AG04450 (cell line): Measurements from ENCODE around the gene ATF4. TPM values are rescaled to one million over a fixed set of nuclear protein-coding genes. Genes with fewer than 3 reads are reported as not detected.
"Not testable (repeated sequence)": the region's sequence is repeated elsewhere in the genome, so short reads cannot be mapped to it uniquely, and the experiment has no call there.

ENCODE experiments used
- CTCF ChIA-PET: fragments of 300-600, 350-600 bp; formaldehyde crosslinking; extraction: SDS; loops from one replicate; lab custom pipeline; 2022; ENCODE audit warnings: antibody characterized with exemption, inconsistent platforms; lab: Charles Lee
- POLR2A ChIA-PET: fragments of 350-600 bp; formaldehyde crosslinking; extraction: SDS; loops from one replicate; lab custom pipeline; 2021; ENCODE audit warnings: antibody characterized with exemption, inconsistent platforms; lab: Yijun Ruan, JAX
- DNase-seq: peaks from one replicate; pipeline ENCODE4 v3.0.0-alpha.2; 2011; ENCODE audit warnings: low read depth, low spot score
- H3K27ac ChIP-seq: one replicate; pipeline ENCODE4 v1.5.1; 2012; ENCODE audit warnings: low read depth, low read length, control low read depth
- H3K27me3 ChIP-seq: one replicate; pipeline ENCODE4 v1.6.0; 2012; ENCODE audit warnings: low read length; ENCODE audit not compliant: control insufficient read depth, insufficient read depth
- H3K4me3 ChIP-seq: 2 replicates; pipeline ENCODE4 v1.5.1; 2011; ENCODE audit warnings: mild to moderate bottlenecking, low read depth, low read length, control low read depth
- H3K9me3 ChIP-seq: 2 replicates; pipeline ENCODE4 v1.5.1; 2012; ENCODE audit warnings: low read length; ENCODE audit not compliant: control insufficient read depth, insufficient read depth
- CTCF ChIP-seq: IDR thresholded peaks from 2 replicates; pipeline ENCODE4 v1.5.1; 2011; ENCODE audit warnings: low read depth, low read length, control low read depth, inconsistent platforms
- polyA plus RNA-seq: library from polyadenylated mRNA; depleted of rRNA; stranded (reverse); fragments of >200 nt; gene quantifications from 2 replicates; pipeline ENCODE4 v1.2.3, GENCODE V29; 2011

The ATF4 gene
- polyA plus RNA-seq, 1 experiment, result 936 TPM

DNA sequence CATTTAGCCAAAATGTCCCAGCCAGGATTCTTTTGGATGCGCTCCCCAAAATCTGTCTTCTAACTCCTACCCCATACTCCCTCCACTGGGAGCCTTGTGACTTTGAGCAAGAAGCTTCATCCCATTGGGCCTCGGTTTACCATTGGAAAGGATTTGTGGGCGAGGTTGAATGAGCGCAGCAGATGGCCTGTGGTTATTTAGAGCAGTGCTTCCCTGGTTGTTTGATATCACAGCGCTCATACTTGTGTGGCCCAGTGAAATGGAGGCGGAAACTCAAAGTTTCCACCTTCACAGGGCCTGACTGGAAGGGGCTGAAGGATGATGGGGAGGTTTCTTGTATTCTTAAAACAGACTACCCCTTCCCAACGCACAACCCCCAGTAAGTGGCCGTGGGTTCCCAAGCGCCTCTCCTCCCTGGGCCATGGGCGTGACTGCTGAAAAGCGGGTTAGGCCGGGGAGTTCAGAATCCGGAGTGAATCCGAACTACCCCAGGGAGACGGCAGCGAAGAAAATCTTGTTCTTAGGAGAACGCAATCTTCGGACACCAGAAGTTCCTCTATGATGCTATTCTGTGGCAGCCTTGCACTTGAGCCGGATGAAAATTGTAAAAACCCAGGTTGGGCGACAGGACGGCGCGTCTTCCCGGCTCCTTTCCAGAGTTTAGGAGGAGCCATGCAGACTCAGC is 1.2 kb upstream of the ATF4 start:
- CTCF ChIA-PET, result interaction anchor here (1.0 to 2.5 kb wide), 3 partner anchors 10 to 23 kb away, joined by 3 to 11 read pairs (median 10); no protein-coding TSS in a partner anchor
- POLR2A ChIA-PET, result interaction anchor here (0.5 to 2.3 kb wide), 16 partner anchors 8 to 525 kb away, joined by 3 to 45 read pairs (median 8); partner anchors contain the start of genes MIEF1, RPL3, SYNGR1 and TAB1
- no peak for DNase-seq
- Histone ChIP-seq H3K27me3 (no peaks in the 10 kb centered on the region), H3K4me3 (peak overlapping the region; percentile 87), H3K9me3 (peaks cover 4% of the 10 kb centered on the region; the same call in 1 of the 2 replicates), H3K27ac (peak overlapping the region; percentile 86)
- no peak for TF ChIP-seq CTCF

DNA sequence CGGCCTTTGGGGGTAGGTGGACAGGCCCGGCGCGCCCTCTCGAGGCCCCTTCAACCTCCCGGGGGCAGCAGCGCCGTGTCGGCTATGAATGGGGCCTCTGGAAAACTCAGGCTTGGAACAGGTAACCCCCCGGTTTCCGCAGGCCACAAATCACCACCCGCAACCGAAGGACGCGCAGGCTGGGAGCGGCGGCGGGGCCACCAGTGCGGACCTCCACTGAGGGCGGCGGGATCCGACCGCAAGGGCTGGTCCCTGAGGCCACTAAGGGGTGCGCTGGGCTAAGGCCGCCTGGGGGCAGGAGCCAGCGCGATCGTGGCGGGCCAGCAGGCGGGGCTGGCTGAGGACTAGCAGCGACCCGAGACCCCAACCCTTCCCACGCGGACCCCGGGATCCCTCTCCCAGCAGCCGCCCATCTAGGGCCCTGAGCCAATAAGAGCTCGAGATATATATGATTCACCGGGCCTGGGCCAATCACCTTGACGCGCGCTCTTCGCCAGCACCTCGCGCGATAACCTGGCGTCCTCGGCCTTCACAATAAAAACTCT is 609 bp upstream of the ATF4 start:
- Histone ChIP-seq H3K27me3 (no peaks in the 10 kb centered on the region), H3K9me3 (peaks cover 4% of the 10 kb centered on the region; the same call in 1 of the 2 replicates), H3K4me3 (peak overlapping the region; percentile 87), H3K27ac (peak overlapping the region; percentile 86)
- ChIA-PET POLR2A (interaction anchor here (0.5 to 2.3 kb wide), 25 partner anchors 9 to 675 kb away, joined by 3 to 45 read pairs (median 4); partner anchors contain the start of genes MIEF1, RPL3, RPS19BP1 and SYNGR1), CTCF (interaction anchor here (0.5 to 1.0 kb wide), 4 partner anchors 9 to 354 kb away, joined by 3 to 10 read pairs (median 4); no protein-coding TSS in a partner anchor)
- 0 out of 2 replicates have a peak, but pooled peaks have one; percentile 16 for TF ChIP-seq CTCF
- no peak for DNase-seq

- POLR2A ChIA-PET, result interaction anchor here (1.7 to 2.3 kb wide), 4 partner anchors 9 to 203 kb away, joined by 18 to 45 read pairs (median 42); partner anchors contain the start of genes MIEF1 and RPL3
- Histone ChIP-seq H3K27ac (peak overlapping the region; percentile 31), H3K4me3 (peak overlapping the region; percentile 87)
- H3K9me3 ChIP-seq, CTCF ChIA-PET, DNase-seq, H3K27me3 ChIP-seq: not testable (repeated sequence)
These were observed 934 bp downstream of the ATF4 start for GRCh38 chr22:39521106-39521885.

DNA sequence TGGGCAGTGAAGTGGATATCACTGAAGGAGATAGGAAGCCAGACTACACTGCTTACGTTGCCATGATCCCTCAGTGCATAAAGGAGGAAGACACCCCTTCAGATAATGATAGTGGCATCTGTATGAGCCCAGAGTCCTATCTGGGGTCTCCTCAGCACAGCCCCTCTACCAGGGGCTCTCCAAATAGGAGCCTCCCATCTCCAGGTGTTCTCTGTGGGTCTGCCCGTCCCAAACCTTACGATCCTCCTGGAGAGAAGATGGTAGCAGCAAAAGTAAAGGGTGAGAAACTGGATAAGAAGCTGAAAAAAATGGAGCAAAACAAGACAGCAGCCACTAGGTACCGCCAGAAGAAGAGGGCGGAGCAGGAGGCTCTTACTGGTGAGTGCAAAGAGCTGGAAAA is 1.7 kb downstream of the ATF4 start:
- H3K27ac ChIP-seq, CTCF ChIA-PET, H3K9me3 ChIP-seq, H3K27me3 ChIP-seq, DNase-seq: not testable (repeated sequence)
- POLR2A ChIA-PET, result interaction anchor here (1.2 to 2.3 kb wide), 5 partner anchors 20 to 522 kb away, joined by 3 to 29 read pairs (median 7); partner anchors contain the start of genes MIEF1 and RPL3
- H3K4me3 ChIP-seq, result peak overlapping the region; percentile 87

DNA sequence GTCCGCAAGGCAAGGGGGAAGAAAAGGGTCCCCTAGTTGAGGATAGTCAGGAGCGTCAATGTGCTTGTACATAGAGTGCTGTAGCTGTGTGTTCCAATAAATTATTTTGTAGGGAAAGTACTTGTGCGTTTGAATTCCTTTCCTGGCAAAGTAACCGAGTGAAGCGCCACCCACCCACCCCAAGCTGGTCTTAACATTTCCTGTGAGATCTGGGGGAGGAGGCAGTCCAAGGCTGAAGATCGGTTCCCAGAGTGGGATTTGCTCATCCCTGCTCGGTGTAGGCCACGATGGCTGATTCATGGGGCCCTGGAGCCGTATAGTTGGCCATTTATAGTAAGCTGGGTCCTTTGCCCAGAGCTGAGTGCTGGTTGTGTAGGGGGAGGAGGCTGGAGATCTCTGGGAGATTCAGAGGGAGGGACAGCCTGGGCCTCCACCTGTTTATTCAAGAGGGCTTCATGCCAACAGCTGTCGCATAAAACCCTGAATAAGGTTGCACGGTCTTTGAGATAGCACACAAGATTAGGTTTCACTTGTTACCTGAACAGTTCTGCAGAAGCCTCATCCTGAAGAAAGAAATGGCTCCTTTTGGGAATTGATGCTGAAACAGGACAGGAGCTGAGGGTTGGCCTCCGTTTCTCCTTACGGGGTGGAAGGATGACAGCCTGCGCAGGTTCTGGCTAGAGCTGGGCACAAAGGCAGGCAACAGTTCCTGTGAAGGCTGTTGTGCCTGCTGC is 2.4 kb downstream of the ATF4 start:
- DNase-seq, result no peak
- CTCF ChIA-PET, result no interaction called here
- no peak for TF ChIP-seq CTCF
- Histone ChIP-seq H3K27me3 (no peaks in the 10 kb centered on the region), H3K9me3 (peaks cover 4% of the 10 kb centered on the region; the same call in 1 of the 2 replicates), H3K27ac (peak overlapping the region; percentile 49), H3K4me3 (peak overlapping the region; percentile 87)
- POLR2A ChIA-PET, result interaction anchor here (1.0 to 2.3 kb wide), 9 partner anchors 10 to 522 kb away, joined by 3 to 29 read pairs (median 6); partner anchors contain the start of genes MIEF1, RPL3 and RPS19BP1
